Measurements from ENCODE around the gene CPSF3. TPM values are rescaled to one million over a fixed set of nuclear protein-coding genes. Genes with fewer than 3 reads are reported as not detected.

Gene CPSF3
- total RNA-seq, 1 experiment from 2014 or later = 72.6 TPM

- H3K4me2 ChIP-seq (ENCODE audit: low read depth, low read length, poor library complexity, severe bottlenecking) = no peak overlapping the region
- H3K27ac ChIP-seq (ENCODE audit: low read length) = no peak overlapping the region
- no peak overlapping the region for H3K9ac ChIP-seq (ENCODE audit: low read length)
- H3K27me3 ChIP-seq (ENCODE audit: low read length) = no peaks in the 10 kb centered on the region
- no peaks in the 10 kb centered on the region for H3K9me3 ChIP-seq (ENCODE audit: low read length)
- H3K79me2 ChIP-seq (ENCODE audit: low read length) = peaks cover 9% of the 10 kb centered on the region
- H4K20me1 ChIP-seq (ENCODE audit: insufficient read depth, low read depth, low read length) = 0 out of 2 replicates have a peak, but pooled peaks cover 5% of the 10 kb centered on the region
- DNase-seq = no peak
- H3K4me1 ChIP-seq (ENCODE audit: low read length) = no peaks in the 10 kb centered on the region
- no peak overlapping the region for H2AFZ ChIP-seq (ENCODE audit: low read length)
- peaks cover 19% of the 10 kb centered on the region for H3K36me3 ChIP-seq (ENCODE audit: insufficient read depth, low read length)
- H3K9me2 ChIP-seq (replicated peaks; ENCODE audit: insufficient read depth, low read length) = no peaks in the 10 kb centered on the region
- H3K4me3 ChIP-seq (ENCODE audit: low read length) = no peak overlapping the region
Measured at GRCh38 chr2:9410108-9410507, 13.3 kb upstream of the CPSF3 start.

- H3K4me1 ChIP-seq (ENCODE audit: low read length) = no peaks in the 10 kb centered on the region
- H2AFZ ChIP-seq (ENCODE audit: low read length) = no peak overlapping the region
- peaks cover 26% of the 10 kb centered on the region for H3K79me2 ChIP-seq (ENCODE audit: low read length)
- H3K9me2 ChIP-seq (replicated peaks; ENCODE audit: insufficient read depth, low read length) = no peaks in the 10 kb centered on the region
- peaks cover 21% of the 10 kb centered on the region; the same call in 1 of the 2 replicates for H3K36me3 ChIP-seq (ENCODE audit: insufficient read depth, low read length)
- DNase-seq = no peak
- no peak overlapping the region for H3K4me2 ChIP-seq (ENCODE audit: low read depth, low read length, poor library complexity, severe bottlenecking)
- H4K20me1 ChIP-seq (ENCODE audit: insufficient read depth, low read depth, low read length) = no peaks in the 10 kb centered on the region
- H3K27ac ChIP-seq (ENCODE audit: low read length) = no peak overlapping the region
- no peaks in the 10 kb centered on the region for H3K9me3 ChIP-seq (ENCODE audit: low read length)
- no peak overlapping the region for H3K4me3 ChIP-seq (ENCODE audit: low read length)
- H3K27me3 ChIP-seq (ENCODE audit: low read length) = no peaks in the 10 kb centered on the region
- H3K9ac ChIP-seq (ENCODE audit: low read length) = no peak overlapping the region
Measured at GRCh38 chr2:9412781-9413180, 10.7 kb upstream of the CPSF3 start.

- Histone ChIP-seq H3K9me2 (replicated peaks; ENCODE audit: insufficient read depth, low read length) (no peaks in the 10 kb centered on the region), H3K4me2 (ENCODE audit: low read depth, low read length, poor library complexity, severe bottlenecking) (no peak overlapping the region), H3K27ac (ENCODE audit: low read length) (no peak overlapping the region), H4K20me1 (ENCODE audit: insufficient read depth, low read depth, low read length) (no peaks in the 10 kb centered on the region), H3K4me3 (ENCODE audit: low read length) (no peak overlapping the region), H2AFZ (ENCODE audit: low read length) (no peak overlapping the region), H3K79me2 (ENCODE audit: low read length) (peaks cover 55% of the 10 kb centered on the region), H3K36me3 (ENCODE audit: insufficient read depth, low read length) (peaks cover 20% of the 10 kb centered on the region; the same call in 1 of the 2 replicates), H3K27me3 (ENCODE audit: low read length) (no peaks in the 10 kb centered on the region), H3K9ac (ENCODE audit: low read length) (no peak overlapping the region), H3K4me1 (ENCODE audit: low read length) (peaks cover 6% of the 10 kb centered on the region), H3K9me3 (ENCODE audit: low read length) (no peaks in the 10 kb centered on the region)
- DNase-seq = no peak
Measured at GRCh38 chr2:9415516-9416169, 7.8 kb upstream of the CPSF3 start.

GRCh38 chr2:9416267-9416961 is 7.0 kb upstream of the CPSF3 start:
- peaks cover 14% of the 10 kb centered on the region; the same call in 1 of the 2 replicates for H3K36me3 ChIP-seq (ENCODE audit: insufficient read depth, low read length)
- no peaks in the 10 kb centered on the region for H3K9me2 ChIP-seq (replicated peaks; ENCODE audit: insufficient read depth, low read length)
- H3K79me2 ChIP-seq (ENCODE audit: low read length) = peaks cover 62% of the 10 kb centered on the region
- no peak overlapping the region for H3K9ac ChIP-seq (ENCODE audit: low read length)
- H4K20me1 ChIP-seq (ENCODE audit: insufficient read depth, low read depth, low read length) = no peaks in the 10 kb centered on the region
- peaks cover 8% of the 10 kb centered on the region for H3K4me1 ChIP-seq (ENCODE audit: low read length)
- no peak overlapping the region for H2AFZ ChIP-seq (ENCODE audit: low read length)
- H3K4me2 ChIP-seq (ENCODE audit: low read depth, low read length, poor library complexity, severe bottlenecking) = no peak overlapping the region
- no peak for DNase-seq
- no peak overlapping the region for H3K27ac ChIP-seq (ENCODE audit: low read length)
- no peaks in the 10 kb centered on the region for H3K27me3 ChIP-seq (ENCODE audit: low read length)
- no peak overlapping the region for H3K4me3 ChIP-seq (ENCODE audit: low read length)
- H3K9me3 ChIP-seq (ENCODE audit: low read length) = no peaks in the 10 kb centered on the region

- Histone ChIP-seq H4K20me1 (ENCODE audit: insufficient read depth, low read depth, low read length) (no peaks in the 10 kb centered on the region), H3K9ac (ENCODE audit: low read length) (no peak overlapping the region), H3K36me3 (ENCODE audit: insufficient read depth, low read length) (peaks cover 14% of the 10 kb centered on the region; the same call in 1 of the 2 replicates), H3K79me2 (ENCODE audit: low read length) (peaks cover 67% of the 10 kb centered on the region), H3K4me1 (ENCODE audit: low read length) (peaks cover 13% of the 10 kb centered on the region), H3K4me2 (ENCODE audit: low read depth, low read length, poor library complexity, severe bottlenecking) (no peak overlapping the region), H3K9me2 (replicated peaks; ENCODE audit: insufficient read depth, low read length) (no peaks in the 10 kb centered on the region), H3K27ac (ENCODE audit: low read length) (no peak overlapping the region), H3K9me3 (ENCODE audit: low read length) (no peaks in the 10 kb centered on the region), H3K27me3 (ENCODE audit: low read length) (no peaks in the 10 kb centered on the region), H2AFZ (ENCODE audit: low read length) (no peak overlapping the region), H3K4me3 (ENCODE audit: low read length) (no peak overlapping the region)
- no peak for DNase-seq
Measured at GRCh38 chr2:9416962-9417316, 6.5 kb upstream of the CPSF3 start.

GRCh38 chr2:9417725-9418124 is 5.7 kb upstream of the CPSF3 start:
- Histone ChIP-seq H3K4me2 (ENCODE audit: low read depth, low read length, poor library complexity, severe bottlenecking) (no peak overlapping the region), H3K9me3 (ENCODE audit: low read length) (no peaks in the 10 kb centered on the region), H3K79me2 (ENCODE audit: low read length) (peaks cover 74% of the 10 kb centered on the region), H3K27me3 (ENCODE audit: low read length) (no peaks in the 10 kb centered on the region), H3K4me3 (ENCODE audit: low read length) (no peak overlapping the region), H3K9ac (ENCODE audit: low read length) (no peak overlapping the region), H3K9me2 (replicated peaks; ENCODE audit: insufficient read depth, low read length) (no peaks in the 10 kb centered on the region), H3K36me3 (ENCODE audit: insufficient read depth, low read length) (peaks cover 12% of the 10 kb centered on the region; the same call in 1 of the 2 replicates), H2AFZ (ENCODE audit: low read length) (no peak overlapping the region), H3K4me1 (ENCODE audit: low read length) (peaks cover 18% of the 10 kb centered on the region), H3K27ac (ENCODE audit: low read length) (no peak overlapping the region), H4K20me1 (ENCODE audit: insufficient read depth, low read depth, low read length) (no peaks in the 10 kb centered on the region)
- DNase-seq = no peak

- no peaks in the 10 kb centered on the region for H3K9me3 ChIP-seq (ENCODE audit: low read length)
- peaks cover 75% of the 10 kb centered on the region for H3K79me2 ChIP-seq (ENCODE audit: low read length)
- H4K20me1 ChIP-seq (ENCODE audit: insufficient read depth, low read depth, low read length) = no peaks in the 10 kb centered on the region
- H3K27ac ChIP-seq (ENCODE audit: low read length) = no peak overlapping the region
- no peak for DNase-seq
- H3K27me3 ChIP-seq (ENCODE audit: low read length) = no peaks in the 10 kb centered on the region
- peaks cover 8% of the 10 kb centered on the region; the same call in 1 of the 2 replicates for H3K36me3 ChIP-seq (ENCODE audit: insufficient read depth, low read length)
- peaks cover 18% of the 10 kb centered on the region for H3K4me1 ChIP-seq (ENCODE audit: low read length)
- no peak overlapping the region for H3K9ac ChIP-seq (ENCODE audit: low read length)
- H3K4me2 ChIP-seq (ENCODE audit: low read depth, low read length, poor library complexity, severe bottlenecking) = no peak overlapping the region
- no peak overlapping the region for H2AFZ ChIP-seq (ENCODE audit: low read length)
- no peak overlapping the region for H3K4me3 ChIP-seq (ENCODE audit: low read length)
- no peaks in the 10 kb centered on the region for H3K9me2 ChIP-seq (replicated peaks; ENCODE audit: insufficient read depth, low read length)
Measured at GRCh38 chr2:9418746-9419145, 4.7 kb upstream of the CPSF3 start.

GRCh38 chr2:9419541-9419940 is 3.9 kb upstream of the CPSF3 start:
- Histone ChIP-seq H3K79me2 (ENCODE audit: low read length) (peaks cover 79% of the 10 kb centered on the region), H4K20me1 (ENCODE audit: insufficient read depth, low read depth, low read length) (no peaks in the 10 kb centered on the region), H2AFZ (ENCODE audit: low read length) (no peak overlapping the region), H3K27me3 (ENCODE audit: low read length) (no peaks in the 10 kb centered on the region), H3K9me2 (replicated peaks; ENCODE audit: insufficient read depth, low read length) (no peaks in the 10 kb centered on the region), H3K36me3 (ENCODE audit: insufficient read depth, low read length) (peaks cover 8% of the 10 kb centered on the region; the same call in 1 of the 2 replicates), H3K9me3 (ENCODE audit: low read length) (no peaks in the 10 kb centered on the region), H3K27ac (ENCODE audit: low read length) (no peak overlapping the region), H3K9ac (ENCODE audit: low read length) (no peak overlapping the region), H3K4me1 (ENCODE audit: low read length) (peaks cover 20% of the 10 kb centered on the region), H3K4me2 (ENCODE audit: low read depth, low read length, poor library complexity, severe bottlenecking) (peak overlapping the region; percentile 12), H3K4me3 (ENCODE audit: low read length) (no peak overlapping the region)
- no peak for DNase-seq

All from Karpas-422 (cell line).